Ecto neural progenitor cell (in vitro differentiated cells): ENCODE measurements around the gene DUSP14.

Source experiments
- DNase-seq: peaks from one replicate; pipeline ENCODE4 v3.0.0-alpha.2; 2018; ENCODE audit warnings: low spot score

The DUSP14 gene

DNA sequence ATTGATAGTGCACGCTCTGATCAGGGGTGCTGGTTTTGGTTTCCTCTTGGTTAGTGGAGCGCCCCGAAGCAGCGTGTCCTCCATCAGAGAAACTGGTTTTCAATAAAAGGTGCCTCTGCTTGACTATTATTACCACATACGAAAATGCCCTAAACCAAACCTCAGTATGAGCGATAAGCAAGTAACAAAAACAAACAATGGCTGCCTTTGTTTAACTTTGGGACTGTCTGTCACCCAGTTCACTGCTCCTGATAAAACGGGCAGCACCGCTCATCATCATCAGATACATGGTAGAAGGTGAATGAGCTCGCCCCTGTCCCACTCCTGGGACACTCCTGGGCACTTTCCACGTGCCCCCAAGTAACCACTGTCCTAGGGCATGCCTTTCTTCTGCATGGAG lies 24.0 kb downstream of the DUSP14 start:
- no peak for DNase-seq

DNA sequence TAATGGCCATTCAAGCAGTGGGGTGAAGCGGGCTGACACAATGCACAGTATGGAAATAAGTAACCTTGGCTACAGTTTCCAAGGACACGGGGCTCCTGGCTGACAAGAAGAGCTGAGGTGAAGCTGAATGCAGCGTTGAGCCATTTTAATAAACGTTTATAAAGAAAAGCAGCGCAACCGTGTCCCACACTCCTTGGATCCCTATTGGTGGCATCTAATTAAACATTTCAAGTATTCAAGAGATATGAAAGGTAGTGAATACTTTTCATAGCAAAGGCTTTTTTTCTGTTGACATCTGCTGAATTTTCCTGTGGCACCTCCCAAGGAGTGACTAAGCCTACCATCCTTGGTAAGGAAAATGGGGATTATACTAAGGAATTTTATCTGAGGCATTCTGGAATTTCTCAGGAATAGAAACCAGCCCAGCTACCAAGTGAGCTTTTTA lies 26.5 kb downstream of the DUSP14 start:
- DNase-seq: no peak

DNA sequence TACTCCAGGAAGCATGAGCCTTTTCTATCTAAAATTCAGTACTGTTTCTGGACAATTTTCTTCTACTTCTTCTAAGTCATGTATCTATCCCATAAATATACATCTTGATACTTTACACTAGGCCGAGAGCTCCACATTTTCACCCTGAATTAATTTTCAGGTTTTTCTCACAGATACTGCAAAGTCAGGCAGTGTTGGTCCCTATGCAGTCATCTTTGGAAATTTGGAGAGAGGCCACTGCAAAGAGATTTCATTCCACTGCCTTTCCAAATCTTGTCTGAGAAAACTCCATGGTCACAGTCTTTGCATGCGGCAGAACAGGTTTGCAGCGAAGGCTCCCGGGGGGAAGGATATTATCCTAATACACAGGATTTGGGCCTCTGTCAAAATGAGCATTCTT lies 28.2 kb downstream of the DUSP14 start:
- no peak for DNase-seq

DNA sequence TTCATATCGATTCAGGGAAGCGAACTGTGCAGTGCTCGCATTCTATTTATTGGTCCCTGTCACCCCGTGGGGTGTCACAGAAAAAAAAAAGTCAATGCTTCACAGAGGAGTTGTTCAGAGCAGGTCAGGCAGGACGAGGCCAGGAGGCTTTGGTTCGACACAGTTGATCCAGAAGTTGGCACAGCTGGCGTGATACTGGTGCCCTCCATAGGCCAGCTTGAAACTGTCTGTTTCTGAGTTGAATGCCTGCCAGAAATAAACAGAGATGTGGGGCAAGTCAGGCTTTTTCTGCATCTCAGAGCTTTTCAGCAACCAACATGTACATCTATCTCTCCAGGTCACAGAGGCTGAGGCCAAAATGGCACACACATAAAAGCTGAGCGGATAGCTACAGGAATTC lies 29.1 kb downstream of the DUSP14 start:
- DNase-seq: no peak

DNA sequence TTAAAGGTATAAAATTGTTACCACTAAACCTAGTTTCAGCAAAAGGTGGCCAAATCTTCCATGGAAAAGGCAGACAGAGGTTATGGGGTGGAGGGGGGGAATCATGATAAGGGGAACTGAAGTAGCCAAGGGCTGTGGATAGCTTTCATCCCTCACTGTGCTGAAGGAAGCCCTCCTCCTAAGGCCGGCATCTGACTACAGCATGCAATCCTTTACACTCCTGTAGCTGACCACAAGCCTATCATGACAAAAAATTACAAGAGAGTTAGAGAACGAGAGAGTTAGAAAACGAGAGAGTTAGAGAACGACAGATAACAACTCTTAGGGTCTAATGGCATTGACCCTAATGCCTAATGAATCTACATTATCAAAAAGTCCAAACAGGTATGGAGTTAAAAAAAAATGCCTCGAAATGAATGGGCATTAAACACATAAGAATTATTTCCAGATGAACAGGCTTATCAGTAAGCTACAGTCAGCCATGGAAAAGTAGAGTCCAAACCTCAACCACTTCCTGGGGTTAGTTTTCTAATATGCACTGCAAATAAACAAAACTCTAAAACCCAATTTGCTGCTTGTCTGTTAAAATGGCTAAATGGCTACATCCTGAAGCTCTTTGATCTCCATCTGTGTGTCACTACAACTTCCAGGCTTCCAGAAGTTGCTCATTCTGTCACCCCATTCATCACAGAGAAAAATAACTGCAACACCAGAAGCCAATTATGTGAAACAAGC lies 29.7 kb downstream of the DUSP14 start:
- no peak for DNase-seq

DNA sequence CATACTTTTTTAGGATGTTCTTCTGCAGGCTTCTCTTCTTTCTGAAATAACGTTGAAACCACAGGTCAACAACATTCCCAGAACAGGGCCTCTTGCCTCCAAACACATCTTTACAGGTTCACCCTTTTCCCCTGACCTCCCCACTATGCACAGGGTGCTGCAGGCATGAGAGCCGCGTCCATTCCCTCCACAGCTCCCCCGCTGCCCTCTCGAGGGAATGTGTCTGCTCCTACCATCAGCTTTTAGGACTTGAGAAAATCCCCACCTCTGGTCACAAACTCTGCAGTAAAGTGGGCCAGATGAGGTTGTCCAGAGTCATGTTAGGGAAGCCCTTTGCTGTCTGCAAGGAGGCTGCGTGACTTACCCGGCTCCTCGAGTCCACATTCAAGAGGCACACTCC lies 30.5 kb downstream of the DUSP14 start:
- no peak for DNase-seq

DNA sequence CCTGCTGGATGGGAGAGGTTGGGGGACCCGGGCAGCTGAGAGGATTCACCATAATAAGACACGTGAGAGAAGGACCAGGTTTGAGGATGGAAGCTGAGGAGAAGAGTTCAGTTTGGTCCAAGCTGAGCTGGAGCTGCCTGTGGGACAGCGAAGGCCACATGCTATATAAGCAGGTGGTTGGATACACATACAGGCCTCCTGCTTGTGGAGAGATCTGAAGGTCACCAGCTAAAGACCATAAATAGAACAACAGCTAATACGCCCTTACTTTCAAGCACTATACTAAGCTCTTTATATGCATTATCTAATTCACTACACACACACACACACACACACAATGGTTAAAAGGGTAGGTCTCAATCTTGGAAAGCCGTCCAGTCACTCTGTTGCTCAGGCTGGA lies 32.1 kb downstream of the DUSP14 start:
- no peak for DNase-seq

DNA sequence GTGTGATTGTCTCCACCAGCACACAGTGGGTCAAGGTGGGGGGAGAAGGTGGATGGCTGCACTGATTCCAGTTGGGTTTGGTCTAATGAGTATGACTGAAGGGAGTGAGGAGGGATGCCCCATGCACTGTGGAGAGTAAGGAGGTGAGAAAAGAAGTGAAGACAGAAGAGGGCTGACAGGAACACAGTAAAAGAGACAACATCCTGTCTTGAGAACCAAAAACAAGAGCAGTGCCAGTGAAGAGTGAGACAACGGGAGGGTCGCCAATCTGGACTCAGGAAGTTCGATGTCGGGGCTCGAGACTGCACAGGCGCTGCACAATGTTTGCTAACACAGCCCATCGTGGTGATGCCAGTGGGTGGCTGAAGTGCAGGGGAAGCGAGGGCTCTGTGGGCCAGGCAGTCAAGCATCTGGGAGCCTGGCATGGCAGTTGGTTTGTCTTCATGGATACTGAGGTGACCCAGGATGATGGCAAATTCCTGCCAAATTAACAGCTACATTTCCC lies 34.1 kb downstream of the DUSP14 start:
- DNase-seq: no peak

DNA sequence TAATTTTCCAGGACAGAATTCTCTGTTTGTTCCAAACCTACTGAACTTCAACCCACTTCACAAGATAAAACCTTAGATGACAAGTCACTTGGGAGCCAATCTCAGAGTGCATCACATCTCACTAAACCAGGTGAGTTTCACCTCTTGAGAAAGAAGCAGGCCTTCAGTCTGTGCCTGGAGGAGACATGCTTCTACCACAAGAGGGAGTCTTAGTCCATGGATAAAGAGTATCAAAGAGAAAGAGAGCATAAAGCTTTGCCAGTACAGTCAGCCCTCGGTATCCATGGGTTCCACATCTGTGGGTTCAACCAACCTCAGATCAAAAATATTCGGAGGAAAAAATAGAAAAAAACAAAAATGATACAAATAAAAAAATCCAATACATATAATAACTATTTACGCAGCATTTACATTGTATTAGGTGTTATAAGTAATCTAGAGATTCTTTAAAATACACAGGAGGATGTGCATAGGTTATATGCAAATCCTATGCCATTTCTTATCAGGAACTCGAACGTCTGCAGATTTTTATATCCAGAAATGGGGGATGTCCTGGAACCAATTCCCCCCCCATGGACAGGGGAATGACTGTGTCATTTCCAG lies 37.7 kb downstream of the DUSP14 start:
- DNase-seq: no peak

DNA sequence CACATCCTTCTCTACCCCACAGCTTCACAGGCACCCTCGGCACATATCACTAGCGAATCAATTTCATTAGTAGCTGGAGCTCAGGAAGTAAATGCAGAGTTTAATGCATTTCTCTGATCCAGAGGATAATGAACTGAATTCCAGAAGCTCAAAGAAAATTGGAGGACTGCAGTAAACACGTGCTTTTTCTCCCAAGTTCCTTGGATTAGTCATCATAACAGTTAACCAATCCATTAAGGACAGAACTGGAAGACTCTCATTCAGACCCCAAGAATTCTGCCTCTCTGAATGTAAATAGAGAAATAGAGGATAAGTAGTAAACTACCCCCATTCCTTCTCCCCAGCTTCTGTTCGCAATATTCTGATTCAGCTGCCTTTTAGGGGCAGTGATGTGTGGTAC lies 40.7 kb downstream of the DUSP14 start:
- DNase-seq: no peak

DNA sequence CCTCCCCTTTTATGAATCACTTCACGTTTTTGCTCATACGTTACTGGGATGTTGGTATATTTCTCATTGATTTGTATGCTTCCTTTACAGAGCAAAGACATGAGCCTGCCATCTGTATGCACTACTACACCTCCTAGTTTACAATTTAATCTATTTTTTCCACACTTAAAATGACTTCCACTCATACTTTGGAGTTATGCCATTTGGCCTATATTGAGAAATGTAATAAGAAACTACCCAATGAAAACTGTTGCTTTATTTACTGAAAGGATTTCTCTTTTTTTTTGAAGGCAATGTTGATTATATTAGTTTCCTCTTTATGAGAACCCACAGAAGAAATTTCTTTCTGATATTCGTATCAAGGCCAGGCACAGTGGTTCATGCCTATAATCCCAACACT lies 43.1 kb downstream of the DUSP14 start:
- DNase-seq: no peak

DNA sequence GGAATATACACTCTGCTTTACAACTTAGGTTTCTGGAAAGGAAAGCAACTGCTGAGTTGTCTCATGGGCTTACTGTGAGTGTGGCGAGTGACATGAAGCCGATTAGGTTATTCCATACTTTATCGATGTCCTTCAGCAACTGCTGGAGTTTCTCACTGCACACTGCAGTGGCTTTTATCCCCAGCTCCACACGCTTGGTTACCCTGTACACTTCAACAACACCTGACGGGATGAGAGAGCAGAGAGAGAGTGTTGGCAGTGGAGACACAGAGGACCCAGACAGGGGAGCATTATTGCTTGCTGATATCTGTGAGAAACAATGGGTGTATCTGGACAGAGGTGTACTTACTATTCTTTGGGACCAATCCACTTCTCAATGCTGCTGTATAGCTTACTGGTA lies 46.2 kb downstream of the DUSP14 start:
- DNase-seq: no peak

DNA sequence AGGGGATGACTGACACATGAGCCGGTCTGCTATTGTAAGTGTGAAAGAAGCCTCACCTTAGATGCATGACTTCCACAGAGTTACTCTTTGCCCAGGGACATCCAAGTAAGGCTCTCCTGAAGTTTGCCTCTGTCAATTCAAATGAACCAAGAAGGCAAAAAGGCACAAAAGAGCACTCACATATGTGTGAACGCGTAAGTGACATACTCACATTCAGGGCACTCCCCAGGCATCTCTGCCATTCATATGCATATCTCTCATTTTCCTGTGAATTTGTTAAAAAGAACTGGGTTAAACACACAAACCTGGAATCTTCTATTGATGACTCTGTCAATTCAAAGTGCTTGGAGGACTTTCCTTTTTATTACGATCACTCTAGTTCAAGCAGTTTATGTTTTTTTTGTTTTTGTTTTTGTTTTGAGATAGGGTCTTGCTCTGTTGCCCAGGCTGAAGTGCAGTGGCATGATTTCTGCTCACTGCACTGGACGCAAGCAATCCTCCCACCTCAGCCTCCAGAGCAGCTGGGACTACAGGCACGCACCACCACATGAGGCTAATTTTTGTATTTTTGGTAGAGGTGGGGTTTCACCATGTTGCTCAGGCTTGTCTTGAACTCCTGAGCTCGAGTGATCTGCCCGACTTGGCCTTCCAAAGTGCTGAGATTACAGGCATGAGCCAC lies 49.4 kb downstream of the DUSP14 start:
- no peak for DNase-seq

DNA sequence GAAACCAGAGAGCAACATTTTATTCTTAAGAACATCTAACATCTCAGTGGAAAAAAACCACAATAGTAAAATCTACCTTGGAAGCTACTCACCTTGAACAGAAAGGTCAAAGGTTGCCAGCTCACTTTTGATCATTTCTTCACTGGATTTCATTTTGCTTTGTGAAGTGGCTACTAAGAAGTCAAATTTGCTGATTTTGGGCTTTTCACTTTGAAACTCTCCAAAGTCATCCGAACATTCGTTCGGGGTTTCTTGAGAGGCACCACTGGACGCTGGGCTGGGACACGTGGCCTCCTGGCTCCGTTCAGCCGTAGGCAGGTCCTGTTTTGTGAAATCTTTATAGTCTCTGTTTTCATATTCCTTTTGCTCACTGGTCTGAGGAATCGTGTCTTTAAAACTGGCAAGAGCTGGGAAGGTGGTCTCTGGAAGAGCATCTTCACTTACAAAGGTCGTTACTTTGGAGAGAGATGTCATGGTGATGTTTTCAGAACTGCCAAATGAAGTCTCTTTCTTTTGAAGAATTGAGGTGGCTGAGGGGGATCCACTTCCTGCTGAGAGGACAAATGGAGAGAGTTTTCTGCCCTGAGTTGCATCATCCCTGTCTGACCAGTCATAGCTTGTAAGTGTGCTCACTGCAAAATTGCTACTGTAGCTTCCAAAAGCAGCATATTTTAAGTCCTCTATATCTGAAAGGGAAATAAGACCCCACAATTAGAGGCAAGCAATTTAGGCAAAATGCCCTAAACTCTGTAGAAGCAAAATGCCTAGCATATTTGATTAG lies 52.4 kb downstream of the DUSP14 start:
- no peak for DNase-seq

DNA sequence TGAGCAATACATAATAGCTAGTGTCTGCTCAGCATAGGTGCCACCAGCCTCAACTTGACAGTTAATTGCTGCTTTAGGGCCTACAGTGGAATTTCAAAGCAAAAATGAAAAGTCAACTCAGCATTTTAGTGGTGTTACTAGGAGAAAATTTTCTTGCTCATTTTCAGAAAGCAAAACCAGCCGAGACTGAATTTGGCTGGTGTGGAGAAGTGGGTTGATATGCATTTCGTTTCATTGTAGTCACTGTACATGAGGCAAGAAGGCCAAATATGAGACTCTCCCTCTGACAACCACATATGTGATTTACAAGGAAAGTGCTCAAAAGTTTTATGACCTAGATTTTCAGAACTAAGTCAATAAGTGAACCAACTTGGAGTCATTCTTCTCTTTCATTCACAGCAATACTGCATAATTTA lies 54.0 kb downstream of the DUSP14 start:
- DNase-seq: no peak

DNA sequence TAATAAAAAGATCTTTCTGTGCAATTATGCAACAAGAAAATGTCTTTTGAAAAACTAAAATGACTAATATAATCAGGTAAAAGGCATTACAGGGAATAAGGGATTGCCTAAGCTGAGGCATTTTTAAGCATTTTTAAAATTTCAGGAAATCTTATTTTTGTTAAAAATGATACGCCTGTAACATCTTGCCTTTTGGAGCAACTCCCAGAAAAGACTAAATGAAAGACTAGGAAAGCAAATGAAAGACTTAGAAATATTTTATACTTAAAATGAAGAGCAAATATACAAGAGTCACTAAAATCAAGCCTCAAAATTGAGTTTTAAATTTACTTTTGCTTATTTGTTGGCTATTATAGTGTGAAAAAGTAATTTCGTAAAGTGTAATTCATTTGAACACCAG lies 55.8 kb downstream of the DUSP14 start:
- no peak for DNase-seq

DNA sequence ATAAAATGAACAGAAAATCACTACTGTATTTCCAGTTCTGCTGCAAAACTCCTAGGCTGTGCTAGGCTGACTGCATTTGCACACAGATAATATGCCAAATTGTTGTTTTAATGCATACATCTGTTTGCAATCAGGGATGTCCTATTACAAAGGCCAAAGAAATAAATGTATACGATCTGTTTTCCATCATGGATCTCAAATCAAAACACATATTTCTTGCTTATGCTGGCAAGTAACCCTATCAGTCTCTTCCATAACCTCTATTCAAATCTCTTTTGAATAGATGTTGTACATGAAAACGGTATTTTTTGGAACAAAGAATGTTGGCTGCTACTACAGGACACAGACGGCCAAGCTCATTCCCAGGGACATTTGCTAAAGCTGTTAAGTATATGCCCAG lies 56.6 kb downstream of the DUSP14 start:
- no peak for DNase-seq

DNA sequence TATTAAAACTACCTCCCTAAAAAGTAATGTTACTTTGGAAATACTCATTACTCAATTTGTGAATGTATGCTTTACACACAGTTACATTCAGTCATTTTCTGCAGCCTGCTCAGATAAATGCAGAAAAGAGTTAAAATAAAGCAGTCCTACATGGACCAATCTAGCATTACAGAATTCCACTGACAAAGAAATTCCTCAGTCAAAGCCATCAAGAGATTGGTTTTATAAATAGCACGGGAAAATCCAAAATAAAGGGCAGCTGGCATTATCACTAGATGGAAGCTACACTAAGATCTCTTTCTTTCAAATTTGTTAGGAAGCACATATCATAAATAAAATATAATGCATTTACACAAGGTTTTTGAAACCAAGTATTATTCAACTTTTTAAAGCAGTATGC lies 58.3 kb downstream of the DUSP14 start:
- DNase-seq: no peak

DNA sequence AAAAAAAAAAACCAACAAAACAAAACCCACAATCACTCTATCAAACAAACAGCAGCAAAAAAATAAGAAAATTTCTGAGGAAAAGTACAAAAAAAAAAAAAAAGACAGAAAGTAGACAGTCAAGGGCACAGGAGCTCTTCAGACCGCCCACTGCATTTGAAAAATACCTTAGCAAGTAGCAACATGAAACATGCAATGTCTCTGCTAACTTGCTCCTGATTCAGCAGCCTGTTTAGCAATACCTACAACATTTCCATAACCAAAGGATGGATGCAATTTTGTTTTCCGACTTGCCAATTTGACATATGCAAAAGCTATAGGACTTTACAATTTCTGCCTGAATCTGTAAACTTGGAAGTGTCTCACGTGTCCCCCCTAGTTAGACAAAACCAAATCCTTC lies 62.1 kb downstream of the DUSP14 start:
- no peak for DNase-seq

DNA sequence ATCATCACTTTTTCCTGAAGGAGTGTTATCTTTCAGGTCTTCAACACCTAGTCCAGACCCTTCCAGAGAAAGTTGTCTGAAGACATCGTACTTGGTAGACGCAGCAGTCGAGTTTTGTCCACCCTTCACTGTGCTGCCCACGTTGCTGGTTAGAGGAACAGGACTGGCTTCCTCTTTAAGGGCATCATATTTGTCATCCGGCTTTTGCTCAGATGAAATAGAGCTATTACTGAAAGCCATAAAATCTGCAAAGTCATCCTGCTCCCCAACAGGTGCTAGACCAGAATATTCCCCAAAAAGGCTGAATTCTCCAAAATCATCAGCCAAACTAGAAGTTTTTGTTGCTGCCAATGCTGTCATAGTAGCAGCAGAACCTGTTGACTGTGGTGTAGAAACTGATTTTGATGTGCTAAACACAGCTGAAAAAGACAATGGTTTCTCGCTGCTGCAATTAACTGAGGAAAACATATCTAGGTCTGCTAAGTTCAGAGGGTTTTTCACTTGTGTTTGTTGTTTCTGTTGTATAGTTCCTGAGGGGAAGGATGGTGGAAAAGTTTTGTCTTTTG lies 63.8 kb downstream of the DUSP14 start:
- no peak for DNase-seq

DNA sequence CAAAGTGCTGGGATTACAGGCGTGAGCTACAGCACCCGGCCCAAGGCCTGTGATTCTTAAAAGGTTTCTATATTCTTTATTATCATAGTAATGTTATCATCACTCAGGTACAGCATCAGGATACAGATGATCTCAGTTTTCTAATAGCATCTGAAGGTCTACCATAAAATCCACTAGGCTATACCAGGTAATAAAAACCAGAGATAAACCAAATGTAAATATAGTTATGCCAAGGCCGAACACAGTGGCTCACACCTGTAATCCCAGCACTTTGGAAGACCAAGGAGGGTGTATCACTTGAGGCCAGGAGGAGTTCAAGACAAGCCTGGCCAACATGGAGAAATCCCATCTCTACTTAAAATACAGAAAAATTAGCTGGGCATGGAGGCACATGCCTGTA lies 65.7 kb downstream of the DUSP14 start:
- no peak for DNase-seq

DNA sequence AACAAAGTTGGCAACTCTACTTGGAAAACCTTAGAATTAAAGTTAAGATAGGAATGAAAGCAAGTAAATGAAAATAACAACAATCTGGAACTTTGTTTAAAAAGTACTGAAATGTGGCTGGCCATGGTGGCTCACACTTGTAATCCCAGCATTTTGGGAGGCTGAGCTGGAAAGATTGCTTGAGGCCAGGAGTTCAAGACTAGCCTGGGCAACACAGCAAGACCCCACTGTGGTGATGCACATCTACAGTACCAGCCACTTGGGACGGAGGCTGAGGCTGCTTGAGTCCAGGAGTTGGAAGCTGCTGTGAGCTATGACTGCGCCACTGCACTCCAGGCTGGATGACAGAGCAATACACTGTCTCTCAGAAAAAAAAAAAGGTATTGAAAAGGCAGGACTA lies 67.8 kb downstream of the DUSP14 start:
- DNase-seq: no peak
